ENCODE data around the gene EBP.

EBP gene

GRCh38 chrX:48576108-48576507 lies 54.5 kb downstream of the EBP start:
- no peak for DNase-seq (ENCODE audit: low read depth)
- no peak for TF ChIP-seq CTCF (IDR thresholded peaks at IDR 0.05; ENCODE audit: control insufficient read depth, insufficient read depth, low read depth, low read length, missing control alignments)
- peak overlapping the region; percentile 76 for H3K4me3 ChIP-seq (ENCODE audit: control insufficient read depth, low read depth, low read length)

Data from AG09309 (cell line).